ENCODE results near the gene C19orf73.

Gene C19orf73

GRCh38 chr19:49118565-49119410 lies at the start of gene C19orf73:
C19orf73 (minus strand) TSS chr19:49119143; CDS start chr19:49119022, 121 bp downstream.
- peak; percentile 96 for DNase-seq

GRCh38 chr19:49168421-49168820 lies 49.5 kb upstream of the C19orf73 start:
- no peak for DNase-seq

- DNase-seq: no peak
Measured at GRCh38 chr19:49167857-49168409, 49.0 kb upstream of the C19orf73 start.

GRCh38 chr19:49165865-49166301 lies 46.9 kb upstream of the C19orf73 start:
- no peak for DNase-seq

GRCh38 chr19:49165111-49165750 lies 46.3 kb upstream of the C19orf73 start:
- DNase-seq: peak; percentile 50

- no peak for DNase-seq
Measured at GRCh38 chr19:49161987-49162386, 43.0 kb upstream of the C19orf73 start.

GRCh38 chr19:49160450-49161189 lies 41.7 kb upstream of the C19orf73 start:
- no peak for DNase-seq

DNA sequence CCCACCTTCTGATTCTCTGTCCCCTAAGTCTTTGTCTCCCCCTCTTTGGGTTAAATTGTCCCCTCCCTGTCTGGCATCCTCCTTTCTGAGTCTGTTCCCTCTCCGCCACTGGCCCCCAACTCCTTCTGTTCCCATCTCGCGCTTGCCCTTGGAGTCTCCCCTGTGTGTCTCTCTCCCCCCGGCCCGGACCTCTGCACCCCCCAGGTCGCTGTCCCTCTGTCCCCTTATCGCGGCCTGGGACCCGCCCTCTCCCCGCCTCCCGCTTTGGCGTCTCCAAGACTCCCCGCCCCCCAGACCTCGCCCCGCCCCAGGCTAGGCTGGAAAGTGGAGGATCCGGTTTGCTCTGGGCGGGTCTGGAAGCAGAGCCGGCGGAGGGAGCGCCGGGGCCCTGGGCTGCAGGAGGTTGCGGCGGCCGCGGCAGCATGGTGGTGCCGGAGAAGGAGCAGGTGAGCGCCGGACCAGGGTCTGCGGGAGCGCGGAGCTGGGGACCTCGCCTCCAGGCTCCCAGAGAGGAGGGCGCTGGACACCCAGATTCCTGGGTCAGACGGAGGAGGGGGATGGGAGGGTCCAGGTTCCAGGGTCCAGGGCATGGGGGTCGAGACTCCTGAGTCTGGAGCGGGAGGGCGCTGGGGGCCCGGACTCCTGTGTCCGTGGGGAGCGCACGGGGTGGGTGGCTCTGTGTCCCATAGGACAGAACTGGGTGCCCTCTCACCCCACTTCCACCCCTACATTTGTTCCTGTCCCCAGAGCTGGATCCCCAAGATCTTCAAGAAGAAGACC lies 38.7 kb upstream of the C19orf73 start, which contains the start of gene TRPM4:
TRPM4 (plus strand) TSS at position 348 of the 780 bp plus-strand sequence; CDS start at position 423, 75 bp downstream.
- DNase-seq: peak; percentile 54

GRCh38 chr19:49155820-49156346 lies 36.9 kb upstream of the C19orf73 start:
- DNase-seq: no peak

GRCh38 chr19:49155005-49155819 lies 36.3 kb upstream of the C19orf73 start, which contains the start of gene HRC:
HRC (minus strand) TSS chr19:49155396; CDS start chr19:49155237, 159 bp downstream.
- no peak for DNase-seq

GRCh38 chr19:49154279-49154678 lies 35.3 kb upstream of the C19orf73 start:
- no peak for DNase-seq

GRCh38 chr19:49153167-49153809 lies 34.3 kb upstream of the C19orf73 start:
- no peak for DNase-seq

GRCh38 chr19:49152119-49152550 lies 33.2 kb upstream of the C19orf73 start:
- DNase-seq: no peak

GRCh38 chr19:49151267-49152118 lies 32.5 kb upstream of the C19orf73 start:
- DNase-seq: peak; percentile 16

DNA sequence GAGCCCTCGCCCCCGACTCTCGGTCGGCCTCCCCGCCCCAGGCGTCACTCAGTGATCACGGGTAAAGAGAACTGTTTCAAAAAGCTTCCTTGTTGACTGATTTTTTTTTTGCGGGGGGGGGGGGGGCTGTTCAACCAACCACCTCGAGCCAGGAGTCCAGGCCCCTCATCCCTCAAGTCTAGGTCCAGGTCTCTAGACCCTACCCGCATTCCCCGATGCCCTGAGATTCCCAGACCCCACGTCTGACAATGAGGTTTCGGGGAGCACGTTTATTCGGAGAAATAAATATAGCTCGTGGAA lies 32.0 kb upstream of the C19orf73 start:
- DNase-seq: no peak

DNA sequence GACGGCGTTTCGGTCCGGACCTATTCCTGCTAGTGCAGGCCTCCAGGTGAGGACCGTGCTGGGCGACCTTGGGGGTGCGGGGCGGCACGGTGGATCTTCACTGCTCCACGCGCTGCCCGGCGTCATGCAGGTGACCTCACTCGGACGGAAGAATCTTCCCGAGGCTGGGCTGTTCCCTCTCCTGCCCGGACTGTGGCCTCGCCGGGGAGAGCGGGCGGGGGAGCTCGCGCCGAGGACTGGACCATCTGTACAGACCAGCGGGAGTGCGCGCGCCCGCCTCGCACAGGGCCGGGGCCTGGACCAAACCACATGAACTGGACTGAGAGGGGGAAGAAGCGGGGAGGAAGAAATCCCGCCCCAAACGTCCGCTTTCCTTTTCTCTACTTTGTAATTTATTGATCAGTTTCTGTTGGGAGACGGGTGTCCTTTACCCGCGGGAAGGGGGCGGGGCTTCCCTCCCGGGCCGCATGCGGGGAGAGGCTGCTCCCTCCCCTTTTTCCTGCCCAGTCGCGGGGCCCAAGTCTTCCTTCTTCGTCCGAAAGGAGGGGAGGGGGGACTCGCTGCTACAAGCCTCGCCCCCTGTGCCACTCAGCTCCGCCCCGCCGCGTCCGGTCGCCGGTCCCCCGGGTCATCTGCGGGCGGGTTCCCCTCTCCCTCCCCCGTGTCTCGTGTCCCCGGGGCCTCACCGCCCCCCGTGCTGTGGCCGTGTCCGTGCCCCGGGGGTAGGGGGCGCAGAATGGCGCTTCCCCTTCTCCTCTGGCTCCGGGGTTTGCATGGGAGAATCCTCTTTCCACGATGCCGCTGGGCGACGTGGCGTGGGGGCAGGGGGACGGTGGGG lies 31.4 kb upstream of the C19orf73 start:
- DNase-seq: peak; percentile 88

DNA sequence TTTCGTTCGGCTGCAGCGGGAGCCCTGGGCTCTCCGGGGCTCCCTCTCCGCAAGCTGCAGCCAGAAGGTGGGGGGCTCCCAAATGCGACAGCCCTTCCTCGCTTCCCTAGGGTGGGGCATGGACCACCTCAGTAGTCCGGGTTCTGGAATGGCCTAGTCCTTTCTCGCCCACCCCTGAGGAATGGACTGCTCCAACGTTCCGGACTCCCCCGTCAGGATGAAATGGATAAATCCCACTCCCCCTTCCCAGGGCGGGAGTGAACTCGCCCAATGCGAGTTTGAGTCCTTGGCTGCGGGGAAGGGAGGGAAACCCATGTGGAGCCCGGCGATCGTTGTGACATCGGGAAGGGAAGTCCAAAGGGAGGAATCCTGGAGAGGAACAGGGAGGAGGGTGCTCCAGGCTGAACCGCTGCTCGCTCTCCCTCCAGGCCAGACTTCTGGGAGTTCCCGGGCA lies 30.7 kb upstream of the C19orf73 start:
- peak; percentile 77 for DNase-seq
